ENCODE measurements around the gene CLCNKA.

The CLCNKA gene

GRCh38 chr1:16063226-16063829, 41.5 kb downstream of the CLCNKA start:
- DNase-seq (ENCODE audit: low read depth) = no peak

- no peak for DNase-seq (ENCODE audit: low read depth)
These were observed 42.1 kb downstream of the CLCNKA start for GRCh38 chr1:16063921-16064320.

- DNase-seq (ENCODE audit: low read depth) = no peak
These were observed 42.9 kb downstream of the CLCNKA start for GRCh38 chr1:16064536-16065268.

- DNase-seq (ENCODE audit: low read depth) = no peak
These were observed 43.4 kb downstream of the CLCNKA start for GRCh38 chr1:16065269-16065576.

GRCh38 chr1:16066245-16066644, 44.4 kb downstream of the CLCNKA start:
- no peak for DNase-seq (ENCODE audit: low read depth)

- peak; percentile 13 for DNase-seq (ENCODE audit: low read depth)
These were observed 45.4 kb downstream of the CLCNKA start for GRCh38 chr1:16067127-16067768.

- no peak for DNase-seq (ENCODE audit: low read depth)
These were observed 46.1 kb downstream of the CLCNKA start for GRCh38 chr1:16067933-16068332.

- DNase-seq (ENCODE audit: low read depth) = peak; percentile 14
These were observed 46.8 kb downstream of the CLCNKA start for GRCh38 chr1:16068356-16069270.

GRCh38 chr1:16070640-16071355, 49.0 kb downstream of the CLCNKA start:
- no peak for DNase-seq (ENCODE audit: low read depth)

GRCh38 chr1:16071614-16072013, 49.8 kb downstream of the CLCNKA start:
- no peak for DNase-seq (ENCODE audit: low read depth)

GRCh38 chr1:16072095-16072494, 50.3 kb downstream of the CLCNKA start:
- DNase-seq (ENCODE audit: low read depth) = no peak

GRCh38 chr1:16072616-16073484, 51.0 kb downstream of the CLCNKA start:
- DNase-seq (ENCODE audit: low read depth) = no peak

- no peak for DNase-seq (ENCODE audit: low read depth)
These were observed 51.8 kb downstream of the CLCNKA start, which contains the start of gene FAM131C for GRCh38 chr1:16073490-16074119. Gene FAM131C (minus strand): TSS chr1:16073651. CDS start chr1:16073442, 209 bp downstream.

- DNase-seq (ENCODE audit: low read depth) = no peak
These were observed 52.4 kb downstream of the CLCNKA start for GRCh38 chr1:16074217-16074616.

- DNase-seq (ENCODE audit: low read depth) = peak; percentile 88
These were observed 53.6 kb downstream of the CLCNKA start for GRCh38 chr1:16075337-16076030.

- peak; percentile 85 for DNase-seq (ENCODE audit: low read depth)
These were observed 54.4 kb downstream of the CLCNKA start for GRCh38 chr1:16076031-16076864.

- DNase-seq (ENCODE audit: low read depth) = peak; percentile 41
These were observed 55.0 kb downstream of the CLCNKA start for GRCh38 chr1:16076865-16077238.

GRCh38 chr1:16077406-16078245, 55.8 kb downstream of the CLCNKA start:
- DNase-seq (ENCODE audit: low read depth) = no peak

Measured in amniotic epithelial cell (primary cell).